NCI-H146 (cell line): Measurements from ENCODE around the gene ELF1.
"Not testable (repeated sequence)": the region's sequence is repeated elsewhere in the genome, so short reads cannot be mapped to it uniquely, and the experiment has no call there.

Experiments used
- DNase-seq: peaks from one replicate; lab custom pipeline; 2025; lab: John Stamatoyannopoulos, UW

The ELF1 gene

GRCh38 chr13:41040584-41041334, 21.6 kb upstream of the ELF1 start:
- no peak for DNase-seq

- no peak for DNase-seq
Measured at GRCh38 chr13:41039746-41040145, 20.6 kb upstream of the ELF1 start.

- not testable (repeated sequence) for DNase-seq
Measured at GRCh38 chr13:41036557-41036956, 17.4 kb upstream of the ELF1 start.

GRCh38 chr13:41034881-41035280, 15.8 kb upstream of the ELF1 start:
- no peak for DNase-seq

- DNase-seq: no peak
Measured at GRCh38 chr13:41034382-41034781, 15.3 kb upstream of the ELF1 start.

GRCh38 chr13:41032691-41033376, 13.7 kb upstream of the ELF1 start:
- DNase-seq: no peak

GRCh38 chr13:41029629-41030028, 10.5 kb upstream of the ELF1 start:
- peak; percentile 7 for DNase-seq

GRCh38 chr13:41028051-41028450, 8.9 kb upstream of the ELF1 start:
- DNase-seq: no peak

GRCh38 chr13:41026788-41027187, 7.7 kb upstream of the ELF1 start:
- no peak for DNase-seq

- DNase-seq: peak; percentile 33
Measured at GRCh38 chr13:41025518-41025917, 6.4 kb upstream of the ELF1 start.

- DNase-seq: no peak
Measured at GRCh38 chr13:41019578-41020347, 647 bp upstream of the ELF1 start.

- DNase-seq: no peak
Measured at GRCh38 chr13:41018602-41018948, 541 bp downstream of the ELF1 start.

GRCh38 chr13:41017817-41018601, 1.1 kb downstream of the ELF1 start:
- DNase-seq: peak; percentile 41

- peak; percentile 23 for DNase-seq
Measured at GRCh38 chr13:41017159-41017558, 2.0 kb downstream of the ELF1 start.

- DNase-seq: no peak
Measured at GRCh38 chr13:41015920-41016319, 3.2 kb downstream of the ELF1 start.

- no peak for DNase-seq
Measured at GRCh38 chr13:41013835-41014234, 5.3 kb downstream of the ELF1 start.

GRCh38 chr13:41012536-41012935, 6.6 kb downstream of the ELF1 start:
- DNase-seq: no peak

- no peak for DNase-seq
Measured at GRCh38 chr13:41011382-41011956, 7.6 kb downstream of the ELF1 start.

- DNase-seq: no peak
Measured at GRCh38 chr13:41008349-41008980, 10.7 kb downstream of the ELF1 start.

- no peak for DNase-seq
Measured at GRCh38 chr13:41007744-41008128, 11.4 kb downstream of the ELF1 start.

GRCh38 chr13:41006978-41007743, 12.0 kb downstream of the ELF1 start:
- no peak for DNase-seq
